ENCODE results near the gene RAI1. TPM values are rescaled to one million over a fixed set of nuclear protein-coding genes. Genes with fewer than 3 reads are reported as not detected.

The RAI1 gene
- total RNA-seq, 1 experiment from 2014 or later, result 12.0 TPM

DNA sequence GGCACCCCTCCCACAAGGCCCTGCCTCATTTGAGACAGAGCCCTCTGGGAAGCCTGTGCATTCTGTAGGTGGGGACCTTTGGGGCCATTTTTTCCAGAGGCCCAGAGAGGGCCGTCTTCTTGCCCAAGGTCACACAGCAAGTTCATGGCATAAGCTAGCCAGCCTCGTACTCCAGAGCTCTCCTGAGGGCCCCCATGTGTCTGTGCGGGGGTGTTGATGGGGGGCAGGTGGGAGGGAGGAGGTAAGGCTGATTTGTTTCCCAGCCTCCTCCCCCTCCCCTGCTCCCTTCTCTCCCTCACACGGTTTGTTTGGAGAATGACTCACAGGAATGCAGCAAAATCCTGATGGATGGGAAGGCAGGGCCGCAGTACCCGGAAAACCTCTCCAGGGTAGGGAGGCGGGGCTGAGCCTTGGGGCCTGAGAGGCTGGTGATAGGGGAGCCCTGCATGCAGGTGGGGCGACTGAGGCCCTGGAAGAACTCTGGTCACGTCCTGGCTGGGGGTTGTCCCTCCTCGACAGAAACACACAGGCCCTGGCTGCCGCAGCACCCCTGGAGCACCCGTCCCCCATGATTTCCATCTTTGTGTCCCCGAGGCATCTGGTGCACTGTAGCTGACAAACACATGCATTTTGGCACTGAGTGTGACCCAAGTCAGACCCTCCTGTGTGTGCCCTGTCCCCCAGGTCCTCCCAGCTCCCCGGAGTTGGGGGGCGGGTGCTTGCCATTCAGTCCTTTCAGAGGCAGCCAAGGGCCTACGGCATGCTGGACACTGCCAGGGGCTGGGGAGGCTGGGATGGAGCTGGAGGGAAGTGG is 29.7 kb downstream of the RAI1 start:
- in situ Hi-C loops (cut with HindIII; ENCODE audit: low sequenced_read_pairs), result no loop called here
- DNase-seq (ENCODE audit: low spot score), result peak; percentile 54

DNA sequence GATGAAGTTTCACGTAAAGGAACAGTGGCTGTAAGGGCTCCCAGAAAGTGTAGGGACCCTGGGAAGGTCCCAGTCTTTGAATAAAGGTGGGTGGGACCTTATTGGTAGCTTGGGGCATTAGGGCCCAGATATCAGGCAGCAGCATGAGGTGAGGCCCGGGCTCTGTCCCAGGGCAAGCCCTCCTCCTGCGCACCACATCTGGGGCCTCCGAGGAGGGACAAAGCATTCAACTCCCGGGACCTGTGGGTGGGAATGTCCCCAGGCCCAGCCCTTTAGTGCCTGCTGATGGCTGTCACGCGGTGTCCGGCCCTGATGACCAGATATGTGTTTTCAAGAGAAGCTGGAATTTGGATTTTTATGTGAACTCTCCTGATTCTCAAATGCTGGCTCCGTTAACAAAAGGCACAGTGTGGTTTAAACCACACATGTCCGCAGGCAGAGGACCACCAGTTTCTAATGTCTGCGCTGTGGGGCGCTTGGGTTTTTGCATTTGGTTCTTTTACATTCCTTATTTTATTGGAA is 30.4 kb downstream of the RAI1 start:
- in situ Hi-C loops (cut with HindIII; ENCODE audit: low sequenced_read_pairs), result no loop called here

DNA sequence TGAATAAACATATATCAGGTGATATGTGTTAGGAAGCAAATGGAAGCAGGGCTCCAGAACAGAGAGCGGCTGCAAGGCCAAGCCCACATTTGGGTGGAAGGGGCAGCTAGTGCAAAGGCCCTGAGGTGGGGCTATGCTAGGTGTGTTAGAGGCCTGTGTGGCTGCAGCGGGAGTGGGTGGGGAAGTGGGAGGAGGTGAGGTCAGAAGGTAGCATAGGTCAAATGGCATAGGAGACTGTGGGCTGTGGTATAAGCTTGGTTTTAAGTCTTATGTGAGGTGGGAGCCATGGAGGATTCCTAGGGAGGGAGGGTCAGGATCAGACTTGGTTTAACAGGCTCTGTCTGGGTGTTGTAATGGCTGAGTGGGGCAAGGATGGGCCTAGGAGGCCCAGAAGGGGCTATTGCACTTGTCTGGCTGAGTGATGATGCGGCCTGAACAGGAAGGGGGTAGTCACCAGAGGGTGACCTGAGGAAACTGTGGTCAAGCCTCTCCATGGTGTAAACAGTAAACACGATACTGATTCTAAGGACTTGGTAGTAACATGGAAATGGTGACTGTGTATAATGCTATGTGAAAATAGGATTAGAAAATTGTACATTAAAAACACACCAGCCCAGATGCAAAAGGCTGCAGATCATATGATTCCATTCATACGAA is 31.1 kb downstream of the RAI1 start:
- in situ Hi-C loops (cut with HindIII; ENCODE audit: low sequenced_read_pairs), result no loop called here
- no peak for DNase-seq (ENCODE audit: low spot score)

More for the DNA sequence above, 30.4 kb downstream of the RAI1 start:
- no peak for DNase-seq (ENCODE audit: low spot score)

DNA sequence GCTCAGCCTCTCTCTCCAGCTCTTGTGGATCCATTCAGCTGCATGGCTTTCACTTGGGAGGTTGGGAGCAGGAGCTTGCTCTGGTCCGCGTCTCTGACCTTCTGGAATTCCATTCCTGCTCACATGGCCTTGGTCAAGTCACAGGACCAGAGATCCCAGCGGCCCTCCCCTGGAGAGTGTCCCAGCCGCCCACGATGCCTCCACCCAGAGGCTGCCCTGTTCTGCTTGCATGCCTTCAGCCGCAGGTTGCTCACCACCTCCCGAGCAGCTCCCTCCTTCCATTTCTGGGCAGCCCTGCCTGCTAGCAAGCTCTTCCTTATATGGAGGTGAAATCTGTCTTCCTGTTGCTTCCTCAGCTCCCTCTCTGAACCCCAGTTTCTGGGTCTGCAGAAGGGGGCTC is 32.6 kb downstream of the RAI1 start:
- in situ Hi-C loops (cut with HindIII; ENCODE audit: low sequenced_read_pairs), result no loop called here
- peak; percentile 70 for DNase-seq (ENCODE audit: low spot score)

DNA sequence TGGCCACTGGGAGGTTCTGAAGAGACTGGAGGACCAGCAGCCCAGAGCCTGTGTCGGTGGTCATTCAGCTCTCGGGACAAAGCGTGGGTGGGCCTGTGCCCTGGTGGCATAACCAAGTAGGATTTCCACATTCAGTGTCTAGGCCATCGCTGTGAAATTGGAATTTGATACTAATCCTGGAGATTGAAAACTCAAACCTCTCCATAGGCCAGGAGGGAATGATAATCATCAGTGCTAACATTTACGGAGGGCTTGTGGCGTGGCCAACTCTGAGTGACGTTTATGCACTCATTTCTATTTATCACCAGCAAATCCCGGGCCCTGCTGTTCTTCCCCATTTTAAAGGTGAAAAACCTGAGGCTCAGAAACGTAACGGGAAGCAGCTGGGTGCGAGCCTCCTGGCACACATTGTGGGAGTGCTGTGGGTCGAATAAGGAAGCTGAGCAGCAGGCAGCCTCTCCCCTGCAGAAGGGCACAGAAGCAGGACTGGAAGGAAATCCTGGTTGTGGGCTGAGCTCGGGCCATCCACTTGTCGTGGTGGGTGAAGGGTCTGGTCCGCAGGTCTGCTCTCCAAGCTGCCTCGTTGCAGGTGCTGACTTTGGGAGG is 33.1 kb downstream of the RAI1 start:
- in situ Hi-C loops (cut with HindIII; ENCODE audit: low sequenced_read_pairs), result no loop called here
- peak; percentile 62 for DNase-seq (ENCODE audit: low spot score)

DNA sequence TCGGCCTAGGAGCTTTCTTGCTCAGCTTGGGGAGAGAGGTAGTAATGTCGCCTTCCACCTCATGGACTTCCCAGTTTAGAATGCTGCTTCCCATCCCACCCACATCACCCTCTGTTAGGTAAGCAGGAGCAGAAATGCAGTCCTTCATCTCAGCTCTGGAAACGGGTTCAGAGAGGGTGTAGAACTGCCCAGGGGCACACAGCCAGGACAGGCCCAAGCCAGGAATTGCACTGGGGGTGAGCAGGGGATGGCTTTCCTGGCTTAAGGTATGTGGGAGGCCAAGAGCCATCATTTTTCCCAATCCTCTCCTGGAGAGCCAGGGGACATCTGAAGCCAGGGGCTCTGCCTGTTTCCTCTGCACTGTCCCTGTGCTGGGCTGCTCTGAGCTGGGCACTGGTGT is 33.6 kb downstream of the RAI1 start:
- in situ Hi-C loops (cut with HindIII; ENCODE audit: low sequenced_read_pairs), result no loop called here
- DNase-seq (ENCODE audit: low spot score), result peak; percentile 42

DNA sequence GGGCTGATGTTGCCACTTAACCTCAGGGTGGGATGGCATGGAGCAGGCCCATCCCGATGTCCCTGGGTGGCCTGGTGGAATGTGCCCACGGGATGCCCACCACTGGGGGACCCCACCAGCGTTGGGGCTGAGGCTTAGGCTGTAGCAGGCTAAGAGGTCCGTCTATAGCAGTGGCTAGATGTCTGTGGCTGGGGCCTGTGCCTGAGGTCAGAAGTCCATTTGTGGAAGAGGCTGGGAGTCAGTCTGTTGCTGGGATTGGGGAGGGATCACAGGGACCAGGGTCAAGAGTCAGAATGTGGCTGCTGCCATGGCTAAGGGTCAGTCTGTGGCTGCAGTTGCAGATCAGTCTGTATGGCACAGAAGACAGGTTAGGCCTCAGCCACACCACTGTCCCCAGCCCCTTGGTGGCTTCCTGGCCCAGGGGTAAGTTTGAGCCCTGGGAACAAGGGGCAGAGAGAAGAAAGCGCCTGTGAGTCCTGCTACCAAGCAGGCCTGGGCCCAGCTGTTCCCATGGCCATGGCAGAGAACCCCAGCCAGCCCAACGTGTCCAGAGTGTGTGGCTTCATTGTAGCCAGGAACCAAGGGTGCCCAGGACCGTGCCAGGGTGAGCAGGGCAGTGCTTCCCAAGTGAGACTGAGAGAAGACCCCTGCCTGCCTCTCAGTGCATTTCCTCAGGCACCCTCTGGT is 35.7 kb downstream of the RAI1 start:
- DNase-seq (ENCODE audit: low spot score), result no peak

DNA sequence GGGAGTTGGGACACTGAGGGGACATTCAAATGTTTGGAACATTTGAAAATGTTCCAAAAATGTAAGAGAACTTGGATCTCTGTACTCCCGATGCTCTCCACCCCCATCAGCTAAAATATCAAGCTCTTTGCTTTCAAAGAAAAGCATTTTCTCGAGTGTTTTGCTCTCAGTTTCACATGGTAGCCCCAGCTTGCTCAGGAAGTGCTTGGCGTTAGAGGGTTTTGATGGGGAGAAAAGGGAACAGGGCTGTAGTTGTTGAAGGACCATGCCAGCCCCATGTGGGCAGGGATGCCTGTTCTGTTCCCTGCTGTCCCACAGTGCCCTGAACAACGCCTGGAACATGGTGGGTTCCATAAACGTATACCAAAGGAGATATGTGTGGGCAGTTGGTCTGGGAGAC is 37.0 kb downstream of the RAI1 start:
- no peak for DNase-seq (ENCODE audit: low spot score)
- in situ Hi-C loops (cut with HindIII; ENCODE audit: low sequenced_read_pairs), result no loop called here

More for the DNA sequence above, 35.7 kb downstream of the RAI1 start:
- in situ Hi-C loops (cut with HindIII; ENCODE audit: low sequenced_read_pairs), result no loop called here

DNA sequence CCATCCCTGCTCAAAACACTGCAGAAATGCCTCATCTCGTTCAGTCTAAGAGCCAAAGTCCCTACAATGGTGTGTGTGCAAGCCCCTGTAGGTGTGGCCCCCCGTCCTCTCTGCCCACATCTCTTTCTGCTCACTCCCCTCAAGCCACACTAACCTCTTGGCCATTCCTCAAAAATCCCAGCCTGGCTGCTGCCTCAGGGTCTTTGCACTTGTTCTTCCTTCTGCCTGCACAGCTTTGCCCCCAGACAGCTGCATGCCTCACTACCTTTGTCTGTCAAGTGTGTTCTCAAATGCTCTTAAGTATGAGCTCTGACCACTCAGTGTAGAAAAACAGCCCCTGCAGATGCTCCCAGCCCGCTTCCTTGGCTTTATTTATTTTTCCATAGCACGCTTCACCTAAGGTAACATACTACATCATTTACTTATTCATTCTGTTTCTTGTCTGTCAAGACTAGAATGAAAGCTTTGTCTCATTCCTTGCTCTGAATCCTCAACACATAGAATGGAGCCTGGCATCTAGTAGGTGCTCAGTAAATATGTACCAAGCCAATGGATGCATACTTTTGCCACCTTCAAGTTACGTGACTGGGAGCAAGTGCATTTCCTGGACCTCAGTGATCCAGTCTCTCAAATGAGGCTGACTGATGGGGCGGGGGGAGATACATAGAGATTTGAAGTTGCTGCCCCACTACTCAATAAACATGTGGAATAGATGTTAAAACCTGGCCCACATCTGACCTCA is 38.1 kb downstream of the RAI1 start:
- no peak for DNase-seq (ENCODE audit: low spot score)
- in situ Hi-C loops (cut with HindIII; ENCODE audit: low sequenced_read_pairs), result no loop called here

DNA sequence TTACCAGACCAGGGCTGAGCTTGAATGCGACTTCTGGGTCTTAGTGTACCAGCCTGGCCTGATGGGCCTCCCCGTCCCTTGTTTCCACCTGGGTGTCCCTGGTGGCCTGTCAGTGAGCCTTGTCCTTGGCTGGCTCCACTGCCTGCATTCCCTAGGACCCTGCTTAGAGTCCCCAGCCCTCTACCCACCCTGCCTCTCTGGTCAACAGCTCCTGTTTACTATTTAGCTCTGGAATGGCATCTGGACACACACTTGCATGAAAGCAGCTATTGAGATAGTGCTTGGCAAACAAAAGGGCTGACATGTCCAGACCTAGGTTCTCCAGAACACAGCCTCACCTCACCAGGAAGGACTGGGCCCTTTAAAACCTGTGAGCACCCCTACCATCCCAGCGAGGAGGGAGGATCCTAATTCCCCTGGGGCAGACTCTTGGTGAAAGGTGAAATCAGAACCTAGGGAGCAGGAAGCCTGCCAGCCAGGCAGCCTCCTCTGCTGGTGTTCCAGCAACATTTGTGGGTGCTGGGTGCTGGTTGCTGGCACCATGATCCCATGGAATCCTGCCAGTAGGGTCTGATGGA is 38.8 kb downstream of the RAI1 start:
- in situ Hi-C loops (cut with HindIII; ENCODE audit: low sequenced_read_pairs), result no loop called here
- no peak for DNase-seq (ENCODE audit: low spot score)

DNA sequence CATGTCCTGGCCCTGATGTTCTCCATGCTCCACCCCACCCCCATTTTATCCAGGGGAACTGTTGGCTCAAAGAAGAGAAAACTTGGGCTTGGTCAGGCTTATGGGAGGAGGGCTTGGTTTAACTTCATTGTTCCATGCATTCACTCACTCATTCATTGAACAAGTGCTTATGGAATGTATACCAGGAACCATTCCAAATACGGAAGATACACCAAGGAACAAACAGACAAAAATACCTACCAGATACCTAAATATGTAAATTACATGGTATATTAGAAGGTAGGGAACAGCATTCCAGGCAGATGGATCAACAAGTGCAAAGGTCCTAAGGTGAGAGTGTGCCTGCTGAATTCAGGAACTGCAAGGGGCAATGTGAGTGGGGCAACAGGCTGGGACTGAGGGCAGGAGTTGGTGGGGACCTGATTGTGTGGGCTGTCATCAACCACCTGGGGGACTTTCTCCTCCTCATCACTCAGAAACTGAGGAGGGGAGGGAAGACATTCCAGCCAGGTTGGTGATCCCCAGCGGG is 39.9 kb downstream of the RAI1 start:
- DNase-seq (ENCODE audit: low spot score), result no peak
- in situ Hi-C loops (cut with HindIII; ENCODE audit: low sequenced_read_pairs), result no loop called here

DNA sequence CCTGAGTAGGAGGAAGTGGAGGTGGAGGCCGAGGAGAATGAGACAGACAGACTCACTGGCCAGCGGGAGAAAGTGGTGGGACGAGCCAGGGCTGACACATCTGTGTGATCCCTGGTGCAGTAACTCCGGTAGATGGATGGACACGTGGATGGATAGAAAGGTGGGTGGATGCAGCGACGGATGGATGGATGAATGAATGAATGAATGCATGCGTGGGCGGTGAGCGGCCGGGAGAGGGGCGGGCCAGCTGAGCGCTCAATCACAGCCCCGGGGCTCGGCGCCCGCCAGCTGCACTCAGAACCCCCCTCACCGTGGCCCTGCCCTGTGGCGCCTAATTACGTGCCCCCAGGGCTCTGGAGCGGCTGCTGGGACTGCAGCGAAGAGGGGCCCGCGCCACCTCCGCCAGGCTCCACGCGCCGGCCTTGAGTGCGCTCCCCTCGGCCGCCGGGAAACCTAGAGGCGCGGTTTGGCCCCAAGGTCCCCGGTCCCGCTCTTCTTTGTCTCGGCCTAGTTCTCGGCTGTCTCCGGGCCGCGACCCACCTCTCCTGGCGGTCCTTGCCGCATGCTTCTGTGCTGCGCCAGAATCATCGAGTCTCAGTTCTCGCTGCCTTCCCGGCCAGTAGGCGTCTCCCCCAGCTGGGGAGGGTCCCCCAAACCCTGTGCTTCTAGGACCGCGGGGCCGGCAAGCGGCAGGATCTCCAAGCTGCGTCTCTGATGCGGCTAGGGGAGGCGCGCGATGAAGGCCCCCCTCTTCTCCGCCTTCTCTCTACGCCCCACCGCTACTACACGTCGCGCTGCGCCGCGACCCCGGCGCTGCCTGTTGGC is 41.0 kb downstream of the RAI1 start:
- DNase-seq (ENCODE audit: low spot score), result peak; percentile 65
- in situ Hi-C loops (cut with HindIII; ENCODE audit: low sequenced_read_pairs), result no loop called here

DNA sequence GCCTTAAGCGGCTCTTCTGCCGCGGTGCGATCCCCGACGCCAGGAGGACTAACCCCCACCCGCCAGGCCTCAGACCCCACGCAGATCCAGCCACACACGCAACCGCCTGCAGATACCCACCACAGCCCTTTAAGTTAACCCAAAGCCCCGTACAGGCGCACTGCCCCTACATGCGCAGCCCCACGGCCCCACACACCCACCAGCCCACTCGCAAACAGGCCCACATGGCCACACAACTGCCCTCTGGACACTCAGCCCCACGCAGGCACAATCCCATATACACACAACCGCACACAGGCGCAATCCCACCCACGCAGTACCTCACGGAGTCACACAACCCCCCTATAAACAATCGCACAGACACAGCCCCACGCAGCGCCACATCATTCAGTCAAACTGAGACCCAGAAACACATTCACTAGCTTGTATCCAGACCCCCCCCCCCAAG is 41.7 kb downstream of the RAI1 start:
- in situ Hi-C loops (cut with HindIII; ENCODE audit: low sequenced_read_pairs), result no loop called here
- DNase-seq (ENCODE audit: low spot score), result no peak

DNA sequence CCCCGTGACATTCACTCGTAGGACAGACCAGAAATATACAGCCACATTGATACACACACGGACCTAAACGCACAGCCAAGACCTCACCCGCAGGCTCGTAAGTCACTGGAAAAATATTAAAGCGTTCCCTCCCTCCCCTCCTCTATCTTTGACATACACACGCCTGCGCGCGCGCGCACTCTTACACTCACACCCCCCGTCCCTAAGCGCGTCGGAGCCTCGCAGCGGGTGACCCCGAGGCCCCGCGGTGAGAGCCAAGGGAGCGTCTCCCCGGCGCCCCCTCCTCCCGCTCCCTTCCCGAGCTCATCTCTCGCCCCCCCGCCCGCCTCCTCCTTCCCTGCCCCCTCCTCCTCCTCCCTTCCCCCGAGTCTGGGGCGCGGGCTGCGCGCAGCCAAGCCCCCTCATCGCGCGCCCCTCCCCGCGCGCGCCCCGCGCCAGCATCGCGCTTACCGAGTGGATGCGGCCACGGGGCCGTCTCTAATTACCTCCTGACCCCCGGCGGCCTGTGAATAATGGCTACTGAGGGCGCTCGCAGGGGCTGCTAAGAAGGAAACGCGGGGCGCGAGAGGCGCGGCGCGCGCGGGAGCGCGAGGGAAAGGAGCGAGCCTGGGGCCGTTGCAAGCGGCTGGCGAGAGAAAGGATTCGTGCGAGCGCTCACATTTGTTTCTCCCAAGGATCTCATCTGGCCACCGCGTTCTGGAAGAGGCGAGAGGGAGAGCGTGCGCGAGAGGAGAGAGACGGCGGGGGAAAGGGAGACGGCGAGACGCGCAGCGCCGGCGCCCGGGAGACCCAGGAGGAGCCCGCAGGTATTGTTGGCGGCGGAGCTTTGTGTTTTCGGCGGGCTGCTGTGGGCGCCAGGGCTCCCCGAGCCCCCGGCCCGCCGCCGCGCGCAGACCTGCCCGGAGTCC is 42.4 kb downstream of the RAI1 start:
- DNase-seq (ENCODE audit: low spot score), result peak; percentile 77
- in situ Hi-C loops (cut with HindIII; ENCODE audit: low sequenced_read_pairs), result no loop called here

DNA sequence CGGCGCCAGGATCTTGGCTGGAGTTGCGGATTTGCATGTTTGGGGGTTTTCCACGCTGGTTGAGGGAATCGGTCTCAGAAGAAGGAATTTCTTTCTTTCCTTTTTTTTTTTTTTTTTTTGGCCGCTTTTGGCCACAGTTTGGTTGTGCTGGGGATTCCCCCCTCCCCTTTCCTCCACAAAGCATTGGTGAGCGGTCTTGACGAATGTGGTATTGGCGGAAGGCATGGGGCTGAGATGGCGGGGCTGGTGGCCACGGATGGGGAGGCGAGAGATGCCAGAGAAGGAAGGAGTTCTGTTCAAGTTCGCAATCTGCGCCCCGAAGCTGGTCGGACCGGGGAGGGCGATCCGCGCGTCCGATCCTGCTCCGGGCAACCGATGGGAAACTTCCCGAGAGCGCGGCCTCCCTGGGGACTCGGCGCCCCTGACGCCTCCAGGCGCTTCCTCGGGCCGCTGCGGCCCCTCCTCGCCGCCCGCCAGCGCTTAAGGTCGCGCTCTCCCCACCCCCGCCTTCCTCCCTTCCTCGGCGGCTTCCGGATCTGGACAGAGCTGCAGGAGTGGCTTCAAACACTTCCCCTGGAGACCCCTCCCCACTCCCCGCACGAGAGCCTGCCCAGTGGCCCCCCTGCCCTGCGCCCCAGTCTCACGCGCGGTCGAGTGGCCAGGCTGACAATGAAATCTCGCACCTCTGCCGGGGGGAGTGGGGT is 43.2 kb downstream of the RAI1 start:
- DNase-seq (ENCODE audit: low spot score), result peak; percentile 45
- in situ Hi-C loops (cut with HindIII; ENCODE audit: low sequenced_read_pairs), result no loop called here
